Right lobe of liver (tissue), 4 donors: Measurements from ENCODE around the gene MAP3K4.

Source experiments
- POLR2A ChIP-seq: fragments of 450-650 bp; IDR thresholded peaks from one replicate; pipeline ENCODE4 v1.6.1; 2017; ENCODE audit warnings: antibody characterized with exemption, mild to moderate bottlenecking
- TF ChIP-seq, protein P1 (sequence below), 4 donors: fragments of 200-600 bp in 3 of 4; fragments of 450-650 bp in 1 of 4; IDR thresholded peaks; one replicate each; pipeline versions ENCODE4 v1.5.1 to v1.8.0; 2016 to 2022; ENCODE audit warnings: antibody characterized with exemption in 4 of 4, mild to moderate bottlenecking in 2 of 4
- donor health status: DM: no; HTN: no; CAD: no.
- donor health status: DM: no; HTN: no; CAD: no.
- donor health status: DM: no; HTN: yes; CAD: no.

- TF ChIP-seq, protein P1, sequence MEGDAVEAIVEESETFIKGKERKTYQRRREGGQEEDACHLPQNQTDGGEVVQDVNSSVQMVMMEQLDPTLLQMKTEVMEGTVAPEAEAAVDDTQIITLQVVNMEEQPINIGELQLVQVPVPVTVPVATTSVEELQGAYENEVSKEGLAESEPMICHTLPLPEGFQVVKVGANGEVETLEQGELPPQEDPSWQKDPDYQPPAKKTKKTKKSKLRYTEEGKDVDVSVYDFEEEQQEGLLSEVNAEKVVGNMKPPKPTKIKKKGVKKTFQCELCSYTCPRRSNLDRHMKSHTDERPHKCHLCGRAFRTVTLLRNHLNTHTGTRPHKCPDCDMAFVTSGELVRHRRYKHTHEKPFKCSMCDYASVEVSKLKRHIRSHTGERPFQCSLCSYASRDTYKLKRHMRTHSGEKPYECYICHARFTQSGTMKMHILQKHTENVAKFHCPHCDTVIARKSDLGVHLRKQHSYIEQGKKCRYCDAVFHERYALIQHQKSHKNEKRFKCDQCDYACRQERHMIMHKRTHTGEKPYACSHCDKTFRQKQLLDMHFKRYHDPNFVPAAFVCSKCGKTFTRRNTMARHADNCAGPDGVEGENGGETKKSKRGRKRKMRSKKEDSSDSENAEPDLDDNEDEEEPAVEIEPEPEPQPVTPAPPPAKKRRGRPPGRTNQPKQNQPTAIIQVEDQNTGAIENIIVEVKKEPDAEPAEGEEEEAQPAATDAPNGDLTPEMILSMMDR (IDR thresholded peaks at IDR 0.05) = no peak
- no peak for TF ChIP-seq POLR2A
Observed at GRCh38 chr6:160956300-160957035, 35.1 kb upstream of the MAP3K4 start.
